GM19372 (cell line): ENCODE measurements around the gene CFAP61.

ENCODE experiments used
- ATAC-seq: cut with Tn5 transposase; IDR thresholded peaks from one replicate; pipeline ENCODE4 v1.9.1; 2021; ENCODE audit warnings: mild to moderate bottlenecking, low read depth, moderate library complexity; ENCODE audit not compliant: unreplicated experiment

Gene CFAP61

GRCh38 chr20:20148779-20149178, 96.4 kb downstream of the CFAP61 start:
- no peak for ATAC-seq

GRCh38 chr20:20150241-20150640, 97.9 kb downstream of the CFAP61 start:
- ATAC-seq, result no peak

DNA sequence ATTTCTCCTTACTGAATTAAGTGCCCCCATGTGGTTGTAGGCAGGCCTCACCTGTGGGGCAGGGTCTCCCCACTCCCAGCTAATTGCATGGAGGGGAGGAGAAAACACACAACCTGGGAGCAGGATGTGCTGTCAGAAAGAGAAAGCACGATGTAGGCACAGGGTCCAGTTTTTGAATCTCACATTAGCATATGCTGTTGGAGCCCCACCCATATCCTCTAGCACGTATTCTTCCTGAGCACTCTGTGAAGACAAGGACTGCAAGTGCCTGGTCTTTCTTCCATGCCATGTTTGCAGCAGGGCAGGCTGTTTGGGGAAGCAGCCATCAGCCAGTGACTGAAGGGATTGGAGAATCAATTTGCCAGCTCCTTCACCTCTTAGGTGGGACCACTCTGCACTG, 108.2 kb downstream of the CFAP61 start:
- ATAC-seq, result no peak

DNA sequence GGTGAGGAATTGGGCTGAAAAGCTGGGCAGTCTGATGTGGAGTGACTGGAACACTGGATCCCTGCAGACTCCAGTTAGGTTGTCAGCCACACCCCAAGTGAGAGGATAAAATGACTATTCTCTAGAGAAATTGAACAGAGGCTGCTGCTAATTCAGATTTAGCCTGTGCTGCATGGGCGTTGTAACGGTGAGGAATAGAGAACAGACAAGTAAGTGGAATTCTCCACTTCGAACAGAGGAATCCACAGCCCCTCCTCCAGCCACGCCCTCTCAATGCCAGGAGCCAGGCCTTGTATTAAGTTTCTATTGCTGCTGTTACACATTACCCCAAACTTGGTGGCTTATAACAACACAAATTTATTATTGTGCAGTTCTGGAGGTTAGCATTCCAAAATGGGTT, 109.3 kb downstream of the CFAP61 start:
- ATAC-seq, result no peak

- no peak for ATAC-seq
These were observed 115.4 kb downstream of the CFAP61 start for GRCh38 chr20:20167698-20168097.

- ATAC-seq, result no peak
These were observed 120.9 kb downstream of the CFAP61 start for GRCh38 chr20:20173254-20173653.

DNA sequence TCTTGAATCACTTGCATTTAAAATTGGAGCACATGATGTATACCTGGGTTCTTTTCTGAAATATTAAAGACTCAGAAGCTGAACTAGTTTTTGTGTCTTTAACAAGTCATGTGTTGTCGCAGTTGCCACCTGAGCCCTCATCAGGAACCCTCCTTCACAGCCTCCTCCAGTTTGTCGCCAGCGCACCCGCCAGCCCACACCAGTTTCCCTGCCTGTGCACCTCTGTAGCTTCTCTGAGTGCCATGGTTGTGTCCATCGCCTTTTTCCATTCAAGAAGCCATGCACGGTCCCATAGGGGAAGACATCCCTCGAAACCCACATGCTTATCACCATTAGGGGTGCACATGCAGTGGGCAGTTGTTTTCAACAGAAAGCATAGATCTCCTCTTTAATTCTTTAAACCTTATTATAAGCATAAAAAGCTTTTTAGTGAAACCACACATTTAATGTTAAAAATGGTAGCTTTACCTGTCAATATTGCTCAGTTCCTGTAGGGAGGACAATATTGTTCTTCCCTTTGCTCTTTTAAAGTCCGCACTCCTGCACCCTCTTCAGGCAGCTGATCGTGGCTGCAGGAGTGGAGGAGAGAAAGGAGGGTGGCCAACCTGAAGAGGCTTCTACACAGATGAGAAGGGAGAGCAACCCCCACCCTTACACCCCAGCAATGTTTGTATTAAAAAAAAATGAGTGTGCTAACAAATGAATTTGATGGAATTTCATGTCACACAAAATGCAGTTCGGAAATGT, 121.9 kb downstream of the CFAP61 start:
- ATAC-seq, result no peak

- ATAC-seq, result no peak
These were observed 129.0 kb downstream of the CFAP61 start for GRCh38 chr20:20181322-20181721.

DNA sequence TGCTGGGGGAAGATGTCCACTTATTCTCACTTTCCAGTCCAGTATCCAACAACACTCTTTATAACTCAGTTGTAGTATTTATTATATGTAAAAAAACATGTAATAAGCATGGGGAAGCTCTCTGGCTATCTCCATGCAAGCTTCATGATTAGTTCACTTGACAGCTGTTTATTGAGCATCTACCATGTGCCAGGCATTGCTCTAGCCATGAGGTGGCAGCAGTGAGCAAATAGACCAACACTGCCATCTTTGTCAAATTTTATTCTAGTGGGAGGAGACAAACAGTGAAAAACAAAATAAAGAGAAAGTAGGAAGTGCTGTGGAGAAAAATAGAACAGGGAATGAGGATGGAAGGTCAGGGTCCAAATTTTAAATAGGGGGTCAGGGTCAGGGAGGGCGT, 131.8 kb downstream of the CFAP61 start:
- ATAC-seq, result no peak

GRCh38 chr20:20184706-20185105, 132.4 kb downstream of the CFAP61 start:
- no peak for ATAC-seq

DNA sequence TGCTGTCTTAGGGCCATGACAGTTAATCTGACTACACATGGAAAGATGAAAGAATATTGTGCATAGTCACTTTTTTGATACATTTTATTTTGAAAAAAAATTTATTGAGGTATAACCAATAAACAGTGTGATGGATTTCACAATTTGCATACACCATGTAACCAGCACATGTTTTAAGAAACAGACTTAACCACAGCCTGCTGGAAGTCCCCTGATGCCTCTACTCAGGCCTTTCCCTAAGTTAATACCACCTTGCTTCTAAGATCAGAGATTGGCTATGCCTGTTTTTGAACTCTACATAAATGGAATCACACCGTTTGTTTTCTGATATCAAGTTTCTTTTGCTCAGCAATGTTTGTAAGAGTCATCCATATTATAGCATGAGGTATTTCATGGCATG, 136.3 kb downstream of the CFAP61 start:
- no peak for ATAC-seq

GRCh38 chr20:20192366-20192765, 140.0 kb downstream of the CFAP61 start:
- ATAC-seq, result no peak

DNA sequence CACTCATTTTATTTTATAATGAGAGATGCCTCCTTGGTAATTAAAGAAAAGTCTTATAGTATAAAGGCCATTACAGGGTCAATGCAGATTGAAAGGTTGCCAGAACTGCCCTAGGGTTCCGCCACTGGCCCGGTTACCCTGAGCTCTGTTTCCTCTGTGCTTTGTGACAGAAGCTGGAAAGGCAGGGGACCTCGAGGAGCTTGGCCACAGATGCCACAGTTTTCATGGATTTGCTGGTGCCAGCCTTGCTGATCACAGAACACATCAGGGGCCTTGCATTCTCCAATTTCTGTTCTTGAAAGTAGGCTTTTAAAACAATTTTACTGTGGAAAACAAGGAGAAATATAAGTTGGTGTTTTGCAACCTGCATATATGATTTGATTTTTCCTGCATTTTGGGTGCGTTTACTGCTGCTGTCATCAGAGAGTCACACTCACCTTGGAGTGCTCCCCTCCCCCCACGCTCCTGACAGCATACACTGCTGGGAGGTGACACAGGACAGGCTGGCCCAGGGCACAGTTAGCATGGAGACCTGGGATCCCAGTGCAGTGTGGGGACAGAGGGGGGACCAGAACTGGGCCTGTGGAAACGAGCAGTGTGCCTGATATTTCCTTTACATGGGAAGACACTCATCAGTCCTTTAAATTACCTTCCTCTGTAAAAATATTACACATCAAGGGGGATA, 142.8 kb downstream of the CFAP61 start:
- no peak for ATAC-seq

GRCh38 chr20:20196610-20197009, 144.3 kb downstream of the CFAP61 start:
- no peak for ATAC-seq

DNA sequence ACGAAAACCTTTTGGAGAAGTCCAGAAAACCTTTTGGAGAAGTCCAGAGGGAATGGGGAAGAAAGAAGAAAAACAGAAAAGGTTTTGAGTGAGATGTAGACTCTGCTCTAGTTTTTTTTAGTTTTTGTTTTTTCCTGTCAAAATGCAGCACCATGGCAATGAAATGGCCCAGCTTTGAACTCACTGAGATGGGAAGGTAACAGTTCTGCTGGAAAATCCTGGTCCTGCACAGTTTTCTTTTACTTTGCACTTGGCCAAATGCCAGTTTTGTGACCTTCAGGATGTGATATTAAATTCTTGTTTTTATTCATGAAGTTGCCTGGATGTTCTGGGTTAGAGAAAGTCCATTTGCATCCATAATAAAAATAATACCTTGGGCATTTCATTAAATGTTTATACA, 145.7 kb downstream of the CFAP61 start:
- ATAC-seq, result no peak

DNA sequence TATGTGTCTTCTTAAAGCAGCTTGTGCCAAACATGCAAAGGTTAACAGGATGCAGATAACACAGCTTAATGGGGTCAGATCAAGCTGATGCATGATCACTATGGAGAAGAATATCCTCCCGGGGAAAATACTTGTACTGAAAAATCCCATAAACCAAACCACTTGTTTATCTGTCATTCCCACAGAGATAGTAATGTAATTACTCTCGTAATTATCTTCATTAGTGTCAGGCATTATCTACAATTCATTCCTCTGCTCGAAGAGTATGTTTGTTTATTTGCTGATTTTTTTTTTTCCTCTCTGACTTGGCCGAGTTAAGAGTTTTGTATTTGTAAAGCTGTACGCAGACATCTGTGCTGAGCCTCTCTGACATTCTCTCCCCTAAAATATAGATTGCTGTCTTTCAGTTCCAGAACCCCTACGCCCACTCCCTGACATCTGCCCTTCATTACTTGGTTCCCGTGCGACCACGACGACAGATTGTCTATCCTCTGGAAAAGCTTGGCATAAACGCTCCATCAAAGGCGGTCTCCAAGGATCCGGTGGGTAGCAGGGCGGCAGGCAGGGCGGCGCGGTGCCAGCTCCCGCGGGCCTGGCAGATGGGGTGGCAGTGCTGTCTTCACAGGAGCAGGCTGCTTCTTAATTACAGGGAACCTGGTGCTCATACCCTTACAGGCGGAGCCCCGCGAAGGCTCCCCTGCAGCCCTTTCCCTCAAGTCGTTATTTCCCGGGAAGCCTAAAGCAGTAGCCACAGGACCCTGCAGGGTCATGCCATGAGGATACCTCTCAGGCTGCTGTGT, 147.2 kb downstream of the CFAP61 start:
- ATAC-seq, result no peak

DNA sequence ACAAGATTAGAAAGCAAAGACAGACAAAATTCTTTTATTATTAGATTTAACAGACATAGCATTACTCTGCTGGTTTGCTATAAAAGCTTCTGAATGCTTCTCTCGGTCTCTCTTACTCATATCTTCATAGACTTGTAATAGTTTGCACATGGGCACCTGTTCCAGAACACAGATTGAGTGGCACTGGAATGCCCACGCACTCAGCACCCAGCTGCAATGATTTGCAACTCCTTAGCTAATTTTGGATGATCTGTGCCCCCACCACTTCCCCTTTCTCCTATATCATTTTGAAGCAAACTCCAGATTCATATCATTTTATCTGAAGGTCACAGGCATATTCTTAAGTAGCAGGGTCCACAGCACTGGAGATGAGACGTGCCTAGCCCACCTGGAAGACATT, 148.8 kb downstream of the CFAP61 start:
- ATAC-seq, result no peak

DNA sequence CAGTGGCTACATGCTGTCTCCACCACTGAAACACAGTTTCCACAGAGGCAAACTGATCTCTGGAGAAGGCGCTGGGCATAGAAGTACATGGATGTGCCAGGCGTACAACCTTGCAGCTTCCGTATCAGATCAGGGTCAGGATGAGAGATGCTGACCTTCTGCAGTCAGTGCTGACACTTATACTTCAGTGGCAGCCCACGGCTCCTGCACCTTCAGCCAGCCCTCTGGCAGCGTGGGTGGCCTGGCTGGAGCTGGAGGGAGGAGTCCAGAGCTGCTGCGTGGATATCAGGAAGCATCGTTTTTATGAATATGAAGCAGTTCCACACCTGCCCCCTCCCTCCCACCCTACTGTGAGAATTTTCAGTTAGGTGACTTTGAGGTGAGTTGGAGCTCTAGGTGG, 149.3 kb downstream of the CFAP61 start:
- ATAC-seq, result no peak

DNA sequence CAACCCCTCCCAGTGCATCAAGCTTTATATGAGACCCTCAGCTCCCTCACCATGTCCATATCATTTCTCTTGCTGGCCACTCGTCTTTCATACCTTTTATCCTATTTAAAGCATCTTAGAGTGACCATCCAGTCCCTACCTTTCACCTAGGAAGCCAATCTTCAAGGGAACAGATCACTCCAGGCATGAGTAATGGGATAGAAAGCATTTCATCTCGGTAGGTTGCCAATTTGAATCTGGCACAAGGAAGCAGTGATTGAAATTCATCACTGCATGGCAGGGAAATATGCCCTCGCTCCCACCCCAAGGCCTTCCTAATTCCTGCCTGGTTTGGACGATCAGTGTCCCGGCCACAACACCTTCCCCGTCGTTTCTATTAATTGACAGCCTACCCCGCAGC, 150.4 kb downstream of the CFAP61 start:
- ATAC-seq, result no peak

DNA sequence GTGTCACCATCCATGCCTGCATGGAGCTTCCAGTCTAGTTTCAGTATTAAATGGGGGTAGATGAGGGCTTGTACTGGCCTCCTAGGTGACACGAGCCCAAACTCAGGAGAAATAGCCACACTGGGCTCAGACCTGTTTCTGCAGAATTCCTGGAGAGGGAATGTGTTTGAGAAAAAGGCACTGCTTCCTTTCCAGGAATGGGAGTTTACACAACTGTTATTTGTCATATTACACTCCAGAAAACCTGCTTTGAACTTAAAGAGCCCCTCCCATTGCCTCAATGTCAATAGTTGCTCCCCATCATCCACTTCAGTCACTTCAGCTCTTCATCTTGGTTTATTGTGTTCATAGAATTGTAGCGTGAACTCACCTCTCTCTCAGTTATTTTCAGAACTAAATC, 151.5 kb downstream of the CFAP61 start:
- no peak for ATAC-seq

DNA sequence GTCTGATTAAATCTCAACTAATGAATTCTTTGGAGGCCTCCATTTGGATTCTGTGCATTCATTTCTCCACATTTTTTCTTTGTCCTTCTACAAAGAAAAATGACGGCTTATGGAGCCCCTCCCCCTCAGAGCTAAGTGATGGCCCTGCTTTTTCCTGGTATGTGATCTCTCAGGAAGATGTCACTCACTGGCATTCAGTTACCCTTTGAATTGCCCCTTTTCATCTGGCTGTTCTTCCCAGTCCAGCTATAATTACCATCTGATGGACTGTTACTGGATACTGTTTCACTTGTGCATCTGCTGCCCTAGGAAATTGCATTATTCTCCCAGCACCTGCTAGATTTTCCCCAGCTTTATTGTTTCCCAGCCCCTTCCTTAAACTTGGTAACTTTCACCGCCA, 151.9 kb downstream of the CFAP61 start:
- no peak for ATAC-seq
